Frontal cortex (tissue), 4 donors: Measurements from ENCODE around the gene ELMOD1. TPM values are rescaled to one million over a fixed set of nuclear protein-coding genes. Genes with fewer than 3 reads are reported as not detected.

ENCODE experiments used
- DNase-seq, 2 donors: peaks; one replicate each; pipeline ENCODE4 v3.0.0; 2012; ENCODE audit warnings: low spot score in 2 of 2
- FAIRE-seq: peaks from 2 replicates; lab custom pipeline; 2012; peaks lifted over from hg19 to GRCh38; lab: Jason Lieb, UNC
- total RNA-seq: library from RNA; depleted of rRNA; stranded (reverse); fragments of >200 nt; gene quantifications from one replicate; pipeline ENCODE4 v1.2.3, GENCODE V29; 2014
- donor health status: control.
- donor health status: control.
- donor health status: control.

The ELMOD1 gene
- total RNA-seq, 1 donor from 2014 or later, result 118 TPM

GRCh38 chr11:107708792-107709191 lies 117.8 kb downstream of the ELMOD1 start:
- no peak for FAIRE-seq
- DNase-seq, result no peak

GRCh38 chr11:107710301-107710700 lies 119.4 kb downstream of the ELMOD1 start:
- FAIRE-seq (no peak), DNase-seq (no peak)

GRCh38 chr11:107711861-107712755 lies 121.2 kb downstream of the ELMOD1 start, which contains the start of gene SLN:
Gene SLN, minus strand, starts transcription at chr11:107712056.
- FAIRE-seq, result no peak

GRCh38 chr11:107713009-107713408 lies 122.1 kb downstream of the ELMOD1 start:
- DNase-seq, result no peak

More at GRCh38 chr11:107711861-107712755, 121.2 kb downstream of the ELMOD1 start, which contains the start of gene SLN:
- no peak for DNase-seq

More at GRCh38 chr11:107713009-107713408, 122.1 kb downstream of the ELMOD1 start:
- no peak for FAIRE-seq

Other genes starting within 250 kb of the ELMOD1 start
- 26.1 TPM for gene CWF19L2, start 133.3 kb upstream of the ELMOD1 start, total RNA-seq
- 16.7 TPM for gene ALKBH8, start 25.4 kb upstream of the ELMOD1 start, total RNA-seq
- 35.5 TPM for gene SLN, start 120.9 kb downstream of the ELMOD1 start, total RNA-seq